Breast epithelium (tissue), 4 donors: ENCODE results near the gene KDM1B. TPM values are rescaled to one million over a fixed set of nuclear protein-coding genes. Genes with fewer than 3 reads are reported as not detected.
"Not testable (repeated sequence)": the region's sequence is repeated elsewhere in the genome, so short reads cannot be mapped to it uniquely, and the experiment has no call there.

Source experiments
- DNase-seq, 2 donors: peaks; one replicate each; pipeline ENCODE4 v3.0.0-alpha.2; 2019; ENCODE audit warnings: low spot score in 2 of 2
- H3K27ac ChIP-seq, 2 donors: fragments of 200-600 bp; sonication (generic) in 1 of 2; one replicate each; pipeline ENCODE4 v1.5.1; 2016 to 2019; ENCODE audit warnings: mild to moderate bottlenecking in 1 of 2
- H3K27me3 ChIP-seq, 2 donors: fragments of 200-600 bp; sonication (generic) in 1 of 2; one replicate each; pipeline versions ENCODE4 v1.5.1 to v1.6.0; 2017 to 2019; ENCODE audit warnings: control low read depth in 1 of 2, mild to moderate bottlenecking in 1 of 2
- H3K36me3 ChIP-seq: fragments of 200-600 bp; one replicate; pipeline ENCODE4 v1.5.1; 2019
- H3K4me1 ChIP-seq, 2 donors: fragments of 200-600 bp; sonication (generic); one replicate each; pipeline ENCODE4 v1.5.1; 2016 to 2019; ENCODE audit warnings: control low read depth in 1 of 2
- H3K4me3 ChIP-seq, 3 donors: fragments of 200-600 bp; sonication (generic); 1 replicate in 2 of 3; 2 replicates in 1 of 3; pipeline ENCODE4 v1.5.1; 2016 to 2019; ENCODE audit warnings: mild to moderate bottlenecking in 3 of 3, moderate library complexity in 2 of 3
- H3K9me3 ChIP-seq, 2 donors: fragments of 200-600 bp; sonication (generic) in 1 of 2; one replicate each; pipeline ENCODE4 v1.5.1; 2016 to 2019; ENCODE audit warnings: control low read depth in 1 of 2
- POLR2A ChIP-seq: fragments of 450-650 bp; IDR thresholded peaks from one replicate; pipeline ENCODE4 v1.6.1; 2016; ENCODE audit warnings: antibody characterized with exemption, mild to moderate bottlenecking, moderate library complexity
- POLR2AphosphoS5 ChIP-seq, 3 donors: sonication (generic); formaldehyde crosslinking; IDR thresholded peaks; one replicate each; pipeline ENCODE4 v1.6.1; 2017; ENCODE audit warnings: antibody characterized with exemption in 3 of 3
- intact Hi-C: fragments of 100-400 bp; cut with DNase I; formaldehyde crosslinking; loops from one replicate; pipeline ENCODE4 v1.15.1; 2023; ENCODE audit warnings: low total_unique reads
- total RNA-seq, 3 donors: library from RNA; depleted of rRNA; stranded (reverse); fragments of >200 nt; gene quantifications; one replicate each; pipeline ENCODE4 v1.1.0, GENCODE V29; 2016
- TF ChIP-seq, protein P1 (sequence below), 3 donors: fragments of 450-650 bp; IDR thresholded peaks; one replicate each; pipeline ENCODE4 v1.5.1; 2016 to 2017; ENCODE audit warnings: antibody characterized with exemption in 3 of 3, mild to moderate bottlenecking in 3 of 3, moderate library complexity in 3 of 3

KDM1B gene
- total RNA-seq, 3 donors from 2014 or later, result 14.4 to 18.6 (median 16.2) TPM

DNA sequence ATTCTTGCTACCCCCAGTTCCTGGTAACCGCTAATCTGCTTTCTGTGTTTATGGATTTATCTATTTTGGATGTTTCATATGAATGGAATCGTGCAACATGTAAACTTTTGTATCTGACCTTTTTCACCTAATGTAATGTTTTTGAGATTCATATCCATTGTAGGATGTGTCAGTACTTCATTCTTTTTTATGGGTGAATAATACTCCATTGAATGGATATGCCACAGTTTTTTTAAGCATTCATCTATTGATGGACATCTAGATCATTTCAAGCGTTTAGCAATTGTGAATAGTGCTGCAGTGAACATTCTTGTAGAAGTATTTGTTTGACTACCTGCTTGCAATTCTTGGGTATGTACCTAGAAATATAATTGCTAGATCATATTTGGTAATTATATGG lies 13.0 kb downstream of the KDM1B start:
- H3K36me3 ChIP-seq, result peaks cover 2% of the 10 kb centered on the region

DNA sequence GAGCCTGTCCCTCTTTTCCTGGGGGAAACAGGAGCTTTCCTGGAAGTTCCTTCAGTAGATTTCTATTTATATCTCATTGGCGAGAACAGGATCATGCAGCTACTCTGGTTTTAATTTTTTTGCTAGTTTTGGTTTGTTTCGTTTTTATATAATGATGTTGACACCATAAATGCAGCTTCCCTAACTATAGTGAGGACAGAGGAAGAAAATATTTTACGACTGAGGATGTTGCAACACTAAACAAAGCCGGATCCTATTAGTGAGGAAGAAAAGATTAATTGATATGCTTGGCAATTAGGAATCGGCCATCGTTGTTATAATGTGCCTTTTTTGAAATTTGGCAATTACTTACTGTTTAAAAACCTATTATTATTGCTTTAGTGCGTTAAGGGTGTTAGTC lies 16.6 kb downstream of the KDM1B start:
- TF ChIP-seq POLR2AphosphoS5 (IDR thresholded peaks at IDR 0.05) (no peak), POLR2A (no peak)
- TF ChIP-seq, protein P1, sequence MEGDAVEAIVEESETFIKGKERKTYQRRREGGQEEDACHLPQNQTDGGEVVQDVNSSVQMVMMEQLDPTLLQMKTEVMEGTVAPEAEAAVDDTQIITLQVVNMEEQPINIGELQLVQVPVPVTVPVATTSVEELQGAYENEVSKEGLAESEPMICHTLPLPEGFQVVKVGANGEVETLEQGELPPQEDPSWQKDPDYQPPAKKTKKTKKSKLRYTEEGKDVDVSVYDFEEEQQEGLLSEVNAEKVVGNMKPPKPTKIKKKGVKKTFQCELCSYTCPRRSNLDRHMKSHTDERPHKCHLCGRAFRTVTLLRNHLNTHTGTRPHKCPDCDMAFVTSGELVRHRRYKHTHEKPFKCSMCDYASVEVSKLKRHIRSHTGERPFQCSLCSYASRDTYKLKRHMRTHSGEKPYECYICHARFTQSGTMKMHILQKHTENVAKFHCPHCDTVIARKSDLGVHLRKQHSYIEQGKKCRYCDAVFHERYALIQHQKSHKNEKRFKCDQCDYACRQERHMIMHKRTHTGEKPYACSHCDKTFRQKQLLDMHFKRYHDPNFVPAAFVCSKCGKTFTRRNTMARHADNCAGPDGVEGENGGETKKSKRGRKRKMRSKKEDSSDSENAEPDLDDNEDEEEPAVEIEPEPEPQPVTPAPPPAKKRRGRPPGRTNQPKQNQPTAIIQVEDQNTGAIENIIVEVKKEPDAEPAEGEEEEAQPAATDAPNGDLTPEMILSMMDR (IDR thresholded peaks at IDR 0.05), result no peak
- DNase-seq, result no peak
- peaks cover 0 to 4% of the 10 kb centered on the region in 2 donors for H3K9me3 ChIP-seq
- H3K4me1 ChIP-seq, result no peaks in the 10 kb centered on the region
- H3K36me3 ChIP-seq, result no peaks in the 10 kb centered on the region
- no peaks in the 10 kb centered on the region for H3K27me3 ChIP-seq
- intact Hi-C loops, result no loop called here
- no peak overlapping the region for H3K4me3 ChIP-seq
- peak overlapping the region in 1 of 2 donors; percentile 23 for H3K27ac ChIP-seq

More for the DNA sequence above, 13.0 kb downstream of the KDM1B start:
- Histone ChIP-seq H3K9me3 (peaks cover 0 to 4% of the 10 kb centered on the region in 2 donors), H3K27ac (no peak overlapping the region), H3K4me3 (no peak overlapping the region), H3K4me1 (no peaks in the 10 kb centered on the region), H3K27me3 (no peaks in the 10 kb centered on the region)
- no peak for DNase-seq
- intact Hi-C loops, result no loop called here
- TF ChIP-seq POLR2A (no peak), POLR2AphosphoS5 (IDR thresholded peaks at IDR 0.05) (no peak)
- TF ChIP-seq, protein P1 (IDR thresholded peaks at IDR 0.05), result no peak

DNA sequence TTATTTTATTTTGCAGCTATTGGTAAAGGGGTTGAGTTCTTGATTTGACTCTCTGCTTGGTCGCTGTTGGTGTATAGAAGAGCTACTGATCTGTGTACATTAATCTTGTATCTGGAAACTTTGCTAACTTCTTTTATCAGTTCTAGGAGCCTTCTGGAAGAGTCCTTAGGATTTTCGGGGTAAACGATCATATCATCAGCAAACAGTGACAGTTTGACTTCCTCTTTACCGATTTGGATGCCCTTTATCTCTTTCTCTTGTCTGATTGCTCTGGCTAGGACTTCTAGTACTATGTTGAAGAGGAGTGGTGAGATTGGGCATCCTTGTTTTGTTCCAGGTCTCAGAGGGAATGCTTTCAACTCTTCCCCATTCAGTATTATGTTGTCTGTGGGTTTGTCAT lies 21.0 kb downstream of the KDM1B start:
- not testable (repeated sequence) for H3K27me3 ChIP-seq, H3K36me3 ChIP-seq, H3K9me3 ChIP-seq

DNA sequence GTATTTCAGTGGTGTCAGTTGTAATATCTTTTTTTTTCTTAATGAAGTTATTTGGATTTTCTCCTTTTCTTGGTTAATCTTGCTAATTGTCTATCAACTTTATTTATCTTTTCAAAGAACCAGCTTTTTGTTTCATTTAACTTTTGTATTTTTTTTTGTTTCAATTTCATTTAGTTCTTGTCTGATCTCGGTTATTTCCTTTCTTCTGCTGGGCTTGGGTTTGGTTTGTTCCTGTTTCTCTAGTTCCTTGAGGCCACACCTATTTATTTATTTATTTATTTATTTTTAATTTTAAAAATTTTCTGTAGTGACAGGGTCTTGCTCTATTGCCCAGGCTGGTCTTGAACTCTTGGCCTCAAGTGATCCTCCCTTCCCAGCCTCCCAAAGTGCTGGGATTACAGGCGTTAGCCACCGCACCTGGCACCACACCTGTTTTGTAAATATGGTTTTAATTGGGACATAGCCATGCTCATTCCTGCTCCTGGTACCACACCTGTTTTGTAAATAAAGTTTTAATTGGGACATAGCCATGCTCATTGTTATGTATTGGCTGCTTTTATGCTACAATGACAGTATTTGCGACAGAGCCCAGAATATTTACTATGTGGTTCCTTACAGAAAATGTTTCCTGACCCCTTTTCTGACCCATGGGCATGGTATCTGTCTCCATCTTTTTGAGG lies 22.2 kb downstream of the KDM1B start:
- no peaks in the 10 kb centered on the region for H3K27me3 ChIP-seq
- no peak overlapping the region for H3K27ac ChIP-seq
- intact Hi-C loops, result no loop called here
- no peaks in the 10 kb centered on the region for H3K4me1 ChIP-seq
- H3K36me3 ChIP-seq, result no peaks in the 10 kb centered on the region
- no peak overlapping the region for H3K4me3 ChIP-seq
- DNase-seq, result no peak
- TF ChIP-seq POLR2AphosphoS5 (IDR thresholded peaks at IDR 0.05) (no peak), POLR2A (no peak)
- TF ChIP-seq, protein P1 (IDR thresholded peaks at IDR 0.05), result no peak
- no peaks in the 10 kb centered on the region for H3K9me3 ChIP-seq

More for the DNA sequence above, 21.0 kb downstream of the KDM1B start:
- H3K4me1 ChIP-seq, DNase-seq, H3K4me3 ChIP-seq, intact Hi-C loops, H3K27ac ChIP-seq: not testable (repeated sequence)

DNA sequence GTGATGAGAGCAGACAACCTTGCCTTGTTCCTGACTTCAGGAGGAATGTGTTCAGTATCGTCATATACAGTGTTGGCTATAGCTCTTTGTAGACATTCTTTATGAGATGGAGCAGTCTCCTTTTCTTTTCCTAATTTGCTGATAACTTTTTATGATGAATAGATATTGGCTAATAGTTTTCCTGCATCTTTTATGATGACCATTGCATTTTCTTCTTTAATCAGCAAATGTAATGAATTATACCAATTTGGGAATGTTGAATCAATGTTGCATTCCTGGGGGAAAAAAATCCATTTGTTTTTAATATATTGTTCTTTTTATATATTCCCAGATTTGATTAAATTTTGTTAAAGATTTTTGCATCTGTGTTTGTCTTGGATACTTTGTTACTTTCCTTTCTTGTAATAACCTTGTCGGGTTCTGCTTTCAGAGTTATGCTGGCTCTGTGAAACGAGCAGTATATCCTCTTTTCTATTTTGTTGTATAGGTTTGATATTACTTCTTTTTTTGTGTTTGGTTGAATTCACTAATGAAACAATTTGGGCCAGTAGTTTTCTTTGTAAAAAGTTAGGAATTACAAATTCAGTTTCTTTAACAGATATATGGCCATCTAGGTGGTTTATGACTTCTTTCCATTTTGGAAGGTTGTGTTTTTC lies 23.9 kb downstream of the KDM1B start:
- TF ChIP-seq POLR2AphosphoS5 (IDR thresholded peaks at IDR 0.05) (no peak), POLR2A (no peak)
- TF ChIP-seq, protein P1 (IDR thresholded peaks at IDR 0.05), result no peak
- no peak for DNase-seq
- Histone ChIP-seq H3K27ac (no peak overlapping the region), H3K36me3 (no peaks in the 10 kb centered on the region), H3K27me3 (no peaks in the 10 kb centered on the region), H3K4me1 (no peaks in the 10 kb centered on the region), H3K4me3 (no peak overlapping the region), H3K9me3 (no peaks in the 10 kb centered on the region)
- intact Hi-C loops, result no loop called here
